Right ventricle myocardium superior (tissue), 1 donor: Measurements from ENCODE around the gene PTGDS. TPM values are rescaled to one million over a fixed set of nuclear protein-coding genes. Genes with fewer than 3 reads are reported as not detected.
A peak's percentile ranks its signal among the peaks of the same experiment; 100 is the strongest.

Source experiments
- ATAC-seq: fragments of 200-7000 bp; cut with Tn5 transposase; one replicate; pipeline ENCODE4 v1.9.1; 2020; ENCODE audit warnings: mild to moderate bottlenecking; ENCODE audit not compliant: poor library complexity
- DNase-seq: peaks from one replicate; pipeline ENCODE4 v3.0.0-alpha.2; 2020
- intact Hi-C: fragments of 100-400 bp; cut with DNase I; formaldehyde crosslinking; loops from one replicate; pipeline ENCODE4 v1.11.2; 2022
- total RNA-seq: library from RNA; stranded (reverse); fragmentation: NEBNext Ultra II Directional; extraction: Animal tissue kit (Norgen Biotek cat#: 25700); gene quantifications from one replicate; pipeline ENCODE4 v1.2.1, GENCODE V29; 2021
- donor health status: DM: no; HTN: yes; CAD: no; lungs with severe emphysema.

Gene PTGDS
- total RNA-seq, 1 donor from 2014 or later = 6,152 TPM

DNA sequence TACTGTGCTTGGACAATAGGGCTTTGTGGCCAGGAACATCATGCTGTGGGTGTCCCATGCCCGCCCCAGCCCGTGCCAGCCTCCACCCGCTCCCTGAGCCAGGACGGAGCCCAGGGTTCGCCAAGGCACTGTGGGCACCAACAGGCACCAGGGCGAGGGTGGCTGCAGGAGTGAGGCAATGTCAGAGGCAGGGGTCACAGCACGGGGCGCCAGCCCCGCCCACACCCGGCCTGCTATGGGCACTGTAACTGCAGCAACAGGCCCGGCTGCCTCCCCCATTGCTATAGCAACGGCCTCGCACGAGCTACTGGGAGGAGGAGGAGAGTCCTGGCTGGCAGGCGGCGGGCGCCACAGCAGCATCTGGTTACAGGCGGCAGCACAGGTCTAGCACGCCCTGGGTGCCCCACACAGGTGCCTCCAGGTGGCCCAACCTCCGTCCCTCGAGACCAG lies 48.2 kb downstream of the PTGDS start:
- no peak for ATAC-seq
- DNase-seq = peak; percentile 64
- intact Hi-C loops = no loop called here

DNA sequence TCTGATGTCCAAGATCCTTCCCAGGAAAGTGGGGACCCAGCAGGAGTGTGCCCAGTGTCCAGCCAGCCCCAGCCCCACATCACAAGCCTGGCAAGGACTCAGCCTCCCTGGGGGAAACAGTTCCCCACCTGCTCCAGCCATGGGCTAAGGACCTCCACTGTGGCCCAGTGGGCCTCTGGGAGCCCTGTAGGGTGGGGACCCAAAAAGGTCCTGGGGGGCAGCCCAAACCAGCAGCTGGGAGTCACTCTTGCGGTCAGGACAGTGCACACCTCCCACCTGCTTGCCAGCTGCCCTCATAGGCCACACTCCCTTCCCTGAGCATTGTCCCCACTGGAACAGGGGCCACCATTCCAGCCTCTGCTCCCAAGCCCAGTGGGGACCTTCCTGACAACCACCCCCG lies 49.1 kb downstream of the PTGDS start:
- intact Hi-C loops = no loop called here
- ATAC-seq (no peak), DNase-seq (no peak)

DNA sequence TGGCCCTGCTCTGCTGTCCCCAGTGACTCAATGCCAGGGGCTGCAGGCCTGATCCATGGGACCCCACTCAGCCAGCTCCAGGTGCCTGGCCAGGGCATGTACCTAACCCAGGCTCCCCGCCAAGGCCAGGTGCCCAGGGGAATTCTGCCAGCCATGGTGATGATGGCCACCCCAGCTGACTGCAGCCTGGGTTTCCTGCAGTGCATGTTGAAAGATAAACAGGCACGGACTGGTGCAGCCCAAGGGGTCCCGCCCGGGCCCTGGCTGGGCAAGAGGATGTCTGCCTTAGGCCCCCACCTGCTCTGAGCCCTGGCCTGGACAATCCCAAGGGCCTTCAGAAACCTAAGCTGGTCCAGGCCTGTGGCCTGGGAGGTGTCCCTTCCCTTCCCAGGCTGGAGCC lies 49.5 kb downstream of the PTGDS start:
- no peak for ATAC-seq

DNA sequence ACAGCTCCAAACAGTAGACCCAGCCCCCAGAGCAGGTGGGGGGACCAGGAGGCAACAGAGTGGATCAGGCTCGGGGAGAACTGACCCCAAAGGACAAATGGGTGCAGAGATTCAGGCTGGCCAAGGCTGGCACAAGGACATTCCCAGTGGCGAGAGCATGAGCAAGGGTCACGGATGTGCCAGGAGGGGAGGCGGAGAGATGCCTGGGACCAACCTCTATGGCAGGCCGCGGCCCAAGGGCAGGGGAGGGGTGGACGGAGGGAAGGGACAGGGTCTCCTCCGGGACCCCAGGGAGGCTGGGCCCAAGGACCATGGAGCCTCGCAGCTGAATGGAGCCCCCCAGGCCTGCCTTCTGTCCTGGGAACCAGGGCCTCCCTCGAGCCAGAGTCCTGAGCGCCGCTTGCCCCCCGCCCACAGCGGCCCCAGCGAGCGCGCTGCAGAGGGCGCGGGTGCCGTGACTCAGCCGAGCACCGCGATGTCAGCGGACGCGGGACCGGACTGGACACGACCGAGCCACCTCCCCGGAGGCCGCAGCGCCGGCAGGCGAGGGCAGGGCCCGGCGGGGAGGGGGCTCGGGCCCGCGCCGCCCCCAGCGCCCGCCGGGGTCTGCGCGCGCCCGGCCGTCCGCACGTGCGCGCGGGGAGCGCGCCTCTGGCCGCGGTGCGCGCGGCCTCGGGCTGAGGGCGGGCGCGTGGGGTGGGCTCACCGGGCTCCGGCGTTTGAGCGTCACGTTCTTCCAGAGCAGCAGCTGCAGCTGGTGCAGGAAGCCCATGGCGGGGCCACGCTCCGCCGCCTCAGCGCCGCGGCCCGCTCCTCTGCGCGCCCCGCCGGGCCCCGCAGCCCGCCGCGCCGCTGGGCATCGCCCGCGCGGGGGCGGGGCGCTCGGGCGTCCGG lies 50.3 kb downstream of the PTGDS start, which contains the start of gene ABCA2:
Gene ABCA2, minus strand, starts transcription at position 869 of the 894 bp plus-strand sequence. Its CDS starts 97 bp downstream, at position 772.
- ATAC-seq (no peak), DNase-seq (no peak)
- intact Hi-C loops = no loop called here

More for the DNA sequence above, 49.5 kb downstream of the PTGDS start:
- intact Hi-C loops = no loop called here
- DNase-seq = no peak

DNA sequence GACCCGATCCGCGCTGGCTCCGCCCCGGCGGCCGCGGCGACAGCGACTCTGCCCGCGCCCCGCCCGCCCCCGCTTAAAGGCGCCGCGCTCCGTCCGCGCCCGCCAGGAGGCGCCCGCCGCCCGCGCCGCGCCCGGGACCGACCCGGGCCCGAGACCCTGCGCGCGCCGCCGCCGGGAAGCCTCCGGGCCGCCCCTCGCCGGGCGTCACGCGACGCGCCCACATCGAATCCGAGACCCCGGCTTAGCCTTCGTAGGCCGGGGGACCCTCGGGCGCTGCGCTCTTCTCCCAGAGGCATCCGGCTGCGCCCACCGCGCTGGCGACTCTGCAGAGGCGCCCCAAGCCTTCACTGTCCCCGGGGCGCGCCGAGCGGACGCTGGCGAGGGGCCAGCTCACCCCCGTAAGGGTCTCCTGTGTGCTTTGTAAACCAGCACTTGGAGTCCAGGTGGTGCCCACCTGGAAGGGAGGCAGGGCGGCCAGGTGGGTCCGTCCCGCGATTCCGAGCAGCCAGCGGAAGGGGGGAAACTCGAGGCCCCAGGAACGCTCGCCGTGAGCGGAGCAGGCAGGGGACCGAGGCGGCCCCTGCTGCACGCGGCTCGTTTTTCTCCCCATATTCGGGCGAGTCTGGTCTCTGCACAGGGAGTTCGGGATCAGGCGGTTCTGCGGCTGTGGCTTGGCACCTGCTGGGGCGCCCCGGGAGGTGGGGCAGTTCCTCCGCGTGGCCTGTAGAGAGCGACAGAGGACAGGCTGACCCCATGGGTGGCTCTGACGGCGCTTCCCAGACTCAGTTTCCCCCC lies 51.2 kb downstream of the PTGDS start:
- intact Hi-C loops = no loop called here
- DNase-seq = peak; percentile 84
- peak; percentile 67 for ATAC-seq

DNA sequence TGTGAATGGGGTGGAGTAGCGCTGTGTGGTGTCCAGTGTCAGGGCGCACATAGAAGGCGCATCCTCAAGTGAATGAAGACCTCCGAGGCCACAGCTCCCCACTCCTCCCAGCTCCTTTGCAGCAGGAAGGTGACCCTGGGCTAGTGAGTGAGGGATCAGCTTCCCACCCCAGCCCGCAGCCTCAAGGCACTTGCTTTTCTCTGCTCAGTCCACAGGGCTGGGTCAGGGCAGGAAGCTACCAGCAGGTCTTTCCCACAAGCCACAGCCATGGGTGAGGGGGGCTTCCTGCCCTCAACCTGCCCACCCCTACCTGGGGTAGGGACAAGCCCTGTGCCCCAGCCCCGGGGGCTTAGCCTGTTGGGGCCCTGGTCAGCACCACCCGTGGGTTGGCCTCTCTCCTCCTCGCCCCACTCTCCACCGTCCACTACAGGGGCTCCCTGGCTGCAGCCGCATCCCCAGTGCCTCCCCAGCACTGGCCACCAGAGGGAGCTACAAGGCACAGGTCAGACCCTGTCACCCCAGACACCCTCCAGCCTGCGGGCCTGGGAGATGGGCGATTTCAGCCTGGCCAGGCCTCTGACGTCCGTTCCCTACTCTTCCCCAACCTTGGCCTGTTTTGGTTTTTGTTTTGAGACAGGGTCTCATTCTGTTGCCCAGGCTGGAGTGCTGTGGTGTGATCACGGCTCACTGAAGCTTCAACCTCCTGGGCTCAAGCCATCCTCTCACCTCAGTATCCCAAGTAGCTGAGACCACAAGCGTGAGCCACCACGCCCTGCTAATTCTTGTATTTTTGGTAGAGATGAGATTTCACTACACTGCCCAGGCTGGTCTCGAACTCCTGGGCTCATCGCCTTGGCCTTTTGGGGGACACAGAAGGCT lies 52.0 kb downstream of the PTGDS start:
- ATAC-seq = peak; percentile 80
- intact Hi-C loops = no loop called here
- DNase-seq = peak; percentile 91

DNA sequence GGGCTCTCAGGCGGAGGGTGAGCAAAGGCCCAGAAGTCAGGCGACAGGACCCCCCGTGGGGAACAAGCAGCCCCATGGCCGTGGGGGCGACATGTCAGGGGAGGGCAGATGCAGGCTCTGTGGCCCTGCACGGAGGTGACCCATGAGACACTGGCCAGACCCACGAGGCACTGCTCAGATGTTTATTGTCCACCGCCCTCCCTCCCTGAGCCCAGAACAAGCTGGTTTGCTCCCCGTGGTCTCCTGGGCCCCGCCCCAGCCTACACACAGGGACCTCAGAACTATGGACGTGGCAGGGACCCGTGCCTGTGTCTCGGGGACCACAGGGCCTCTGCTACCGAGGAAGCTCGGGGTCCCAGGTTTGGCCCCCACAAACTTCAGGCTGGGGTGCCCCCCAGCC lies 52.7 kb downstream of the PTGDS start:
- intact Hi-C loops = no loop called here
- DNase-seq (no peak), ATAC-seq (no peak)

DNA sequence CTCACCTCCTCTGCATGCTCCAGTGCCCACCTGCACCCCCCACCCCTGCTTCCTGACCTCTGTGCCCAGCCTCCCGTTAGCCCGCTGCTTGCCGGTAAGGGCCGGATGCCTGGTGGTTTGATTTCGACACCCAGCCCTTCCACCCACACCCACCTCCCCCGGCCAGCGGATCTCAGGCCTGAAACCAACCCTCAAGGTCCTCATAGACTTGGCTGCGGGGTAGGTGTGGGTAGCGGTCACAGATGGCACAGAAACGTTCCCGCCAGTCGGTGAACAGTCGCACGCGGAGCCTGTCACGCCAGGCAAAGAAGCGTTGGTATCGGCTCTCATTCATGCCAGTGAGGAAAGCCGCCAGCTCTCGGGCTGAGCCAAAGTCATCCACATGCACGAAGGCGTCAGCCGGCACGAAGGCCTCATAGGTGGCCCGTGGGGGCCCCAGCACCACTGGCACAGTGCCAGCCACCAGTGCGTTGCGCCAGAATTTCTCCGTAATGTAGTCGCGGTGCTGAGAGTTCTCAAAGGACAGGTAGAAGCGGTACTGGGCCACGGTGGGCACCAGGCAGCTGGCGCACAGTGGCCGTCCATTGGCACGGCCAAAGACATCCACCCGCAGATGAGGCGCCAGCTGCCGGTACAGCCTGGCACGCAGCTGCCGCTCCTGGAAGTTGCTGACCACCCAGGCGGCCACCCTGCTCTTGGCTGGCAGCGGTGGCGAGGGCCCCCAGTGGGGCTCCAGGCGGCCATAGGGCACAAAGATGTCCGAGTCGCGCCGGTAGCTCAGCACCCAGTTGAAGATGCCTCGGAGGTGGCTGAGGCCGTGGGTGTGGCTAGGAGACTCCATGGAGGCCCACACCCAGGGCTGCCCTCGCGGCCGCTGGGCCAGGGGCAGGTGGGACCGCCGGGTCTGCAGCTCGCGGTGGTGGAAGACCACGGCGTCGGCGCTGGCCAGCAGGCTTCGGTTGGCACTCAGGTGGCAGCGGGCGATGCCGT lies 53.5 kb downstream of the PTGDS start:
- DNase-seq (peak; percentile 72), ATAC-seq (no peak)
- intact Hi-C loops = no loop called here

Other genes with a start within 250 kb of the PTGDS start
- 7.7 TPM for gene LCN10, start 234.6 kb upstream of the PTGDS start, total RNA-seq
- 13.0 TPM for gene LCN6, start 229.0 kb upstream of the PTGDS start, total RNA-seq
- gene LCN8, start 219.3 kb upstream of the PTGDS start, total RNA-seq = not detected
- gene LCN15, start 213.0 kb upstream of the PTGDS start, total RNA-seq = not detected
- gene TMEM141, start 186.2 kb upstream of the PTGDS start, total RNA-seq = 70.9 TPM
- 1.5 TPM for gene CCDC183, start 181.2 kb upstream of the PTGDS start, total RNA-seq
- 68.0 TPM for gene RABL6, start 169.6 kb upstream of the PTGDS start, total RNA-seq
- 7.3 TPM for gene AJM1, start 135.0 kb upstream of the PTGDS start, total RNA-seq
- 345 TPM for gene PHPT1, start 128.1 kb upstream of the PTGDS start, total RNA-seq
- 13.2 TPM for gene MAMDC4, start 125.2 kb upstream of the PTGDS start, total RNA-seq
- gene EDF1, start 111.2 kb upstream of the PTGDS start, total RNA-seq = 325 TPM
- gene TRAF2, start 91.0 kb upstream of the PTGDS start, total RNA-seq = 9.1 TPM
- 142 TPM for gene FBXW5, start 32.8 kb upstream of the PTGDS start, total RNA-seq
- gene C8G, start 32.3 kb upstream of the PTGDS start, total RNA-seq = 1.1 TPM
- 2.1 TPM for gene LCN12, start 25.2 kb upstream of the PTGDS start, total RNA-seq
- 9.7 TPM for gene LCNL1, start 5.5 kb downstream of the PTGDS start, total RNA-seq
- 19.4 TPM for gene PAXX, start 14.9 kb downstream of the PTGDS start, total RNA-seq
- 2.7 TPM for gene CLIC3, start 19.1 kb downstream of the PTGDS start, total RNA-seq
- gene ABCA2, start 50.7 kb downstream of the PTGDS start, total RNA-seq = 26.7 TPM
- not detected for gene FUT7, start 54.6 kb downstream of the PTGDS start, total RNA-seq
- 59.1 TPM for gene NPDC1, start 68.7 kb downstream of the PTGDS start, total RNA-seq
- 1.9 TPM for gene ENTPD2, start 76.6 kb downstream of the PTGDS start, total RNA-seq
- 0.22 TPM for gene SAPCD2, start 93.1 kb downstream of the PTGDS start, total RNA-seq
- 11.3 TPM for gene UAP1L1, start 100.0 kb downstream of the PTGDS start, total RNA-seq
- gene MAN1B1, start 109.5 kb downstream of the PTGDS start, total RNA-seq = 20.3 TPM
- 153 TPM for gene DPP7, start 137.2 kb downstream of the PTGDS start, total RNA-seq
- not detected for gene GRIN1, start 161.7 kb downstream of the PTGDS start, total RNA-seq
- gene LRRC26, start 192.5 kb downstream of the PTGDS start, total RNA-seq = not detected
- gene TMEM210, start 194.6 kb downstream of the PTGDS start, total RNA-seq = not detected
- gene ANAPC2, start 211.1 kb downstream of the PTGDS start, total RNA-seq = 33.9 TPM
- gene SSNA1, start 211.2 kb downstream of the PTGDS start, total RNA-seq = 73.7 TPM
- 19.0 TPM for gene TPRN, start 223.2 kb downstream of the PTGDS start, total RNA-seq
- gene TMEM203, start 228.1 kb downstream of the PTGDS start, total RNA-seq = 44.9 TPM
- 5.5 TPM for gene NDOR1, start 228.2 kb downstream of the PTGDS start, total RNA-seq
- gene RNF208, start 244.7 kb downstream of the PTGDS start, total RNA-seq = 24.8 TPM
- not detected for gene CYSRT1, start 247.7 kb downstream of the PTGDS start, total RNA-seq
- gene RNF224, start 250.0 kb downstream of the PTGDS start, total RNA-seq = not detected